ENCODE data around the gene STARD8. TPM values are rescaled to one million over a fixed set of nuclear protein-coding genes. Genes with fewer than 3 reads are reported as not detected.
"Not testable (repeated sequence)": the region's sequence is repeated elsewhere in the genome, so short reads cannot be mapped to it uniquely, and the experiment has no call there.

Gene STARD8
- total RNA-seq, 4 donors from 2014 or later: 10.5 to 35.6 (median 16.9) TPM

DNA sequence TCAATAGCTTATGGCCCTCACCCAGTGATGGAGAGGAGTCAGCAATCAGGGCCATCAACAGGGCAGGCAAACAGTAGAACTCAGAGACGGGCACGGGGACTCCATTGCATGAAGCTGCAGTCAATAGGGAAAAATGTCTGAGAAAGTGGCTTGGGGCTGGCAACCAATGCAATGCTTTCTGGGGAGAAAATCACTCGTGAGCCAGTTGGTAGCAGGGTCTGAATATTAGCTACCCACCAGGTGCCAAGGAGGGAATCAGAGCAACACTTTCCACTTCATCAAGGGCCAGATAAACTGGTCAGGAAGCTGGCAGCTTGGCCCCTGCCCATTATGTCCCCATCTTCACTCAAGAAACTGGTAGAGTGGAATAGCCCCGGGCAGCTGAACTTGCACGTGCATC, 80.7 kb downstream of the STARD8 start:
- Histone ChIP-seq H3K27ac (no peak overlapping the region), H3K9me3 (no peaks in the 10 kb centered on the region), H3K4me1 (no peaks in the 10 kb centered on the region), H3K27me3 (no peaks in the 10 kb centered on the region), H3K36me3 (no peaks in the 10 kb centered on the region), H3K4me3 (replicated peaks in 1 of 3) (no peak overlapping the region)
- 53 to 93% methylated on average over 2 to 3 of the region's 5 CpGs for WGBS, 2 donors
- TF ChIP-seq, protein P1, sequence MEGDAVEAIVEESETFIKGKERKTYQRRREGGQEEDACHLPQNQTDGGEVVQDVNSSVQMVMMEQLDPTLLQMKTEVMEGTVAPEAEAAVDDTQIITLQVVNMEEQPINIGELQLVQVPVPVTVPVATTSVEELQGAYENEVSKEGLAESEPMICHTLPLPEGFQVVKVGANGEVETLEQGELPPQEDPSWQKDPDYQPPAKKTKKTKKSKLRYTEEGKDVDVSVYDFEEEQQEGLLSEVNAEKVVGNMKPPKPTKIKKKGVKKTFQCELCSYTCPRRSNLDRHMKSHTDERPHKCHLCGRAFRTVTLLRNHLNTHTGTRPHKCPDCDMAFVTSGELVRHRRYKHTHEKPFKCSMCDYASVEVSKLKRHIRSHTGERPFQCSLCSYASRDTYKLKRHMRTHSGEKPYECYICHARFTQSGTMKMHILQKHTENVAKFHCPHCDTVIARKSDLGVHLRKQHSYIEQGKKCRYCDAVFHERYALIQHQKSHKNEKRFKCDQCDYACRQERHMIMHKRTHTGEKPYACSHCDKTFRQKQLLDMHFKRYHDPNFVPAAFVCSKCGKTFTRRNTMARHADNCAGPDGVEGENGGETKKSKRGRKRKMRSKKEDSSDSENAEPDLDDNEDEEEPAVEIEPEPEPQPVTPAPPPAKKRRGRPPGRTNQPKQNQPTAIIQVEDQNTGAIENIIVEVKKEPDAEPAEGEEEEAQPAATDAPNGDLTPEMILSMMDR (IDR thresholded peaks at IDR 0.05): no peak
- no peak for TF ChIP-seq POLR2A (IDR thresholded peaks at IDR 0.05)
- intact Hi-C loops (cut with DNase I): no loop called here
- no peak for DNase-seq

DNA sequence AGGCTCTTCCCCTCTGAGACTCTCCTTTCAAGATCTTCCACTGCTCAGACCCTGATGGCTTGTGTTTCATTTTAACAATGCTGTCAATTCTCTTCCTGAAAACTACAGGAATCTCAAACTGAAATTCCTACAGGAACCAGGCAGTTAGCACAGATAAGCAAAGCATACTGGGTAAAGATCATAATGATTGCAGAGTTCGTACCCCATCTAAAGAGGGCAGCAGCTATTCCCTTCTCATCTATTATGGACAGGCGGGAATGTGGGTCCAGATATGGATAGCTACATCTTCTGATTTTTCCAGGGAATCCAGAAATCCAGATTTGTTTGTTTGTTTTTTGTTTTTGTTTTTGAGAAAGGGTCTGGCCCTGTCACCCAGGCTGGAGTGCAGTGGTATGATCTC, 83.8 kb downstream of the STARD8 start:
- no peaks in the 10 kb centered on the region for H3K36me3 ChIP-seq
- no peaks in the 10 kb centered on the region for H3K4me1 ChIP-seq
- 77 to 95% methylated on average over 2 of the region's 2 CpGs for WGBS, 2 donors
- TF ChIP-seq POLR2A (IDR thresholded peaks at IDR 0.05): no peak
- TF ChIP-seq, protein P1 (IDR thresholded peaks at IDR 0.05): no peak
- H3K27me3 ChIP-seq: no peaks in the 10 kb centered on the region
- no peak for DNase-seq
- H3K4me3 ChIP-seq (replicated peaks in 1 of 3): no peak overlapping the region
- no peak overlapping the region for H3K27ac ChIP-seq
- intact Hi-C loops (cut with DNase I): no loop called here
- H3K9me3 ChIP-seq: no peaks in the 10 kb centered on the region

DNA sequence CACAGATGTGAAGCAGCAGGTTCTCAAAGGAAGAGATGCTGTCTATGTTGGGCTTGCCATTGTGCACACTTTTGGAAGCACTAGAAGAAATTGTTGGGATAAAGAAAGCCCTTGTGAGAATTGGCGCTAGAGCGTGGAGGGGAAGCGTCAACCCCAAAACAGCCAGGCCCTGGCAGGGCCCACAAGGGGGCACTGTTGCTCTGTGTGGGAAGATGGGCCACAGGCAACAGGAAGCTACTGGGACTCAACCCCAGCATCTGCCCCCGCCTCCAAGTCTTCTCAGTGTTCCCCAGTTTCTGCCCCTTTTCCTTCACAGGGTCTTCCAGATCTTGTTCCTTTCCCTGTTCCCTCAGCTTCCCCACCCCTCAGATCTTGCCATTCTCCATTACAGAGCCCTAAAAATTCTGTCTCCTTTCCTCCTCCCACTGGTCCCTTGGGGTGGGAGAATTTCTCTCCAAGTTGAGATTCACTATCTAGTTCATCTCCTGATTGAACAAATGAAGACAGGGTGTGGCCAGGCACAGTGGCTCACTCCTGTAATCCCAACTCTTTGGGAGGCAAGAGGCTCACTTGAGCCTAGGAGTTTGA, 85.5 kb downstream of the STARD8 start:
- intact Hi-C loops (cut with DNase I): no loop called here
- no peak for TF ChIP-seq POLR2A (IDR thresholded peaks at IDR 0.05)
- TF ChIP-seq, protein P1 (IDR thresholded peaks at IDR 0.05): peak in 4 of 6 experiments; percentile 36 to 58 (median 46)
- H3K27me3 ChIP-seq: no peaks in the 10 kb centered on the region
- 5 to 15% methylated on average over 4 of the region's 4 CpGs for WGBS, 2 donors
- DNase-seq: peak; percentile 40 to 49
- no peak overlapping the region for H3K27ac ChIP-seq
- H3K4me3 ChIP-seq (replicated peaks in 1 of 3): no peak overlapping the region
- no peaks in the 10 kb centered on the region for H3K9me3 ChIP-seq
- no peaks in the 10 kb centered on the region for H3K36me3 ChIP-seq
- H3K4me1 ChIP-seq: no peaks in the 10 kb centered on the region

DNA sequence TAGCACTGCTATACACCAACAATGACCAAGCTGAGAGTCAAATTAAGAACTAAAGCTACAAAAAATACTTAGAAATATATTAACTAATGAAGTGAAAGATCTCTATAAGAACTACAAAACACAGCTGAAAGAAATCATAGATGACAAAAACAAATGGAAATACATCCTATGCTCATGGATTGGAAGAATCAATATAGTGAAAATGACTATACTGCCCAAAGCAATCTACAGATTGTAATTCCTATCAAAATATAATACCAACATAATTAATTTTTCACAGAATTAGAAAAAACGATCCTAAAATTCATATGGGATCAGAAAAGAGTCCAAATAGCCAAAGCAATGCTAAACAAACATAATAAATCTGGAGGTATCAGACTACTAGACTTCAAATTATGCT, 87.8 kb downstream of the STARD8 start:
- WGBS, 2 donors: 32 to 41% methylated on average over 1 of the region's 1 CpG
- no peak overlapping the region for H3K4me3 ChIP-seq (replicated peaks in 1 of 3)
- TF ChIP-seq POLR2A (IDR thresholded peaks at IDR 0.05): no peak
- TF ChIP-seq, protein P1 (IDR thresholded peaks at IDR 0.05): no peak
- no peak overlapping the region for H3K27ac ChIP-seq
- H3K36me3 ChIP-seq: no peaks in the 10 kb centered on the region
- no peaks in the 10 kb centered on the region for H3K9me3 ChIP-seq
- no peaks in the 10 kb centered on the region for H3K27me3 ChIP-seq
- intact Hi-C loops (cut with DNase I): no loop called here
- no peak for DNase-seq
- H3K4me1 ChIP-seq: no peaks in the 10 kb centered on the region

DNA sequence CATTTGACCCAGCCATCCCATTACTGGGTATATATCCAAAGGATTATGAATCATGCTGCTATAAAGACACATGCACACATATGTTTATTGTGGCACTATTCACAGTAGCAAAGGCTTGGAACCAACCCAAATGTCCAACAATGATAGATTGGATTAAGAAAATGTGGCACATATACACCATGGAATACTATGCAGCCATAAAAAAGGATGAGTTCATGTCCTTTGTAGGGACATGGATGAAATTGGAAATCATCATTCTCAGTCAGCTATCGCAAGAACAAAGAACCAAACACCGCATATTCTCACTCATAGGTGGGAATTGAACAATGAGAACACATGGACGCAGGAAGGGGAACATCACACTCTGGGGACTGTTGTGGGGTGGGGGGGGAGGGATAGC, 94.4 kb downstream of the STARD8 start:
- 92% methylated on average over 3 of the region's 3 CpGs for WGBS, 2 donors
- H3K27ac ChIP-seq; H3K36me3 ChIP-seq; H3K9me3 ChIP-seq; H3K27me3 ChIP-seq; H3K4me3 ChIP-seq (replicated peaks in 1 of 3); DNase-seq; intact Hi-C loops (cut with DNase I); H3K4me1 ChIP-seq: not testable (repeated sequence)
